ENCODE measurements around the gene WDR74.

GRCh38 chr11:62805961-62806441 lies 33.4 kb downstream of the WDR74 start:
- TF ChIP-seq EZH2 (IDR thresholded peaks at IDR 0.05), result no peak
- no peak for TF ChIP-seq POLR2AphosphoS5 (IDR thresholded peaks at IDR 0.05; ENCODE audit: borderline replicate concordance, low read depth, low read length)
- TF ChIP-seq FOXP2 (optimal IDR thresholded peaks at IDR 0.05; ENCODE audit: control extremely low read depth, extremely low read length, insufficient read depth), result no peak
